ENCODE measurements around the gene AGR2.

The AGR2 gene

GRCh38 chr7:16753932-16754855 lies 50.6 kb downstream of the AGR2 start:
- H3K4me3 ChIP-seq (ENCODE audit: low read length, poor library complexity, severe bottlenecking), result peak overlapping the region; percentile 85
- peak overlapping the region; percentile 80 for H3K9ac ChIP-seq (ENCODE audit: low read depth, low read length, poor library complexity, severe bottlenecking)
- H3K36me3 ChIP-seq (ENCODE audit: insufficient read depth, low read length), result no peaks in the 10 kb centered on the region
- no peaks in the 10 kb centered on the region for H3K27me3 ChIP-seq (ENCODE audit: insufficient read depth, low read length, poor library complexity, severe bottlenecking)
- H3K9me2 ChIP-seq (replicated peaks; ENCODE audit: low read depth, low read length), result no peaks in the 10 kb centered on the region
- peak overlapping the region; percentile 87 for H3K4me2 ChIP-seq (ENCODE audit: low read depth, low read length, poor library complexity, severe bottlenecking)
- H3K9me3 ChIP-seq (ENCODE audit: insufficient read depth, low read depth, low read length), result no peaks in the 10 kb centered on the region
- peaks cover 4% of the 10 kb centered on the region for H4K20me1 ChIP-seq (ENCODE audit: insufficient read depth, low read length, poor library complexity, severe bottlenecking)
- H3K79me2 ChIP-seq (ENCODE audit: insufficient read depth, low read length), result peaks cover 48% of the 10 kb centered on the region
- peak overlapping the region; percentile 88 for H2AFZ ChIP-seq (ENCODE audit: low read length)
- no peaks in the 10 kb centered on the region for H3F3A ChIP-seq (ENCODE audit: low read depth)
- TF ChIP-seq CTCF (conservative IDR thresholded peaks at IDR 0.05; ENCODE audit: low read length) (no peak), EZH2phosphoT487 (IDR thresholded peaks at IDR 0.05; ENCODE audit: borderline replicate concordance) (no peak)
- peaks cover 49% of the 10 kb centered on the region for H3K4me1 ChIP-seq (ENCODE audit: insufficient read depth, low read length, poor library complexity, severe bottlenecking)

- Histone ChIP-seq H3F3A (ENCODE audit: low read depth) (no peaks in the 10 kb centered on the region), H3K4me1 (ENCODE audit: insufficient read depth, low read length, poor library complexity, severe bottlenecking) (peaks cover 41% of the 10 kb centered on the region), H3K9me2 (replicated peaks; ENCODE audit: low read depth, low read length) (no peaks in the 10 kb centered on the region), H2AFZ (ENCODE audit: low read length) (peak within 1 kb of the TSS; percentile 88), H3K4me3 (ENCODE audit: low read length, poor library complexity, severe bottlenecking) (peak within 1 kb of the TSS; percentile 85), H3K36me3 (ENCODE audit: insufficient read depth, low read length) (no peaks in the 10 kb centered on the region), H3K9ac (ENCODE audit: low read depth, low read length, poor library complexity, severe bottlenecking) (peak within 1 kb of the TSS; percentile 80), H4K20me1 (ENCODE audit: insufficient read depth, low read length, poor library complexity, severe bottlenecking) (peaks cover 4% of the 10 kb centered on the region), H3K9me3 (ENCODE audit: insufficient read depth, low read depth, low read length) (no peaks in the 10 kb centered on the region), H3K79me2 (ENCODE audit: insufficient read depth, low read length) (peaks cover 44% of the 10 kb centered on the region), H3K4me2 (ENCODE audit: low read depth, low read length, poor library complexity, severe bottlenecking) (peak within 1 kb of the TSS; percentile 87), H3K27me3 (ENCODE audit: insufficient read depth, low read length, poor library complexity, severe bottlenecking) (no peaks in the 10 kb centered on the region)
- no peak for TF ChIP-seq EZH2phosphoT487 (IDR thresholded peaks at IDR 0.05; ENCODE audit: borderline replicate concordance)
- no peak for TF ChIP-seq CTCF (conservative IDR thresholded peaks at IDR 0.05; ENCODE audit: low read length)
These were observed 51.5 kb downstream of the AGR2 start, which contains the start of gene TSPAN13 for GRCh38 chr7:16753102-16753931. TSPAN13 (plus strand) TSS chr7:16753755; CDS start chr7:16753968, 213 bp downstream.

GRCh38 chr7:16747102-16747501 lies 57.7 kb downstream of the AGR2 start:
- H3K79me2 ChIP-seq (ENCODE audit: insufficient read depth, low read length), result no peaks in the 10 kb centered on the region
- no peaks in the 10 kb centered on the region for H3K9me3 ChIP-seq (ENCODE audit: insufficient read depth, low read depth, low read length)
- TF ChIP-seq CTCF (conservative IDR thresholded peaks at IDR 0.05; ENCODE audit: low read length), result no peak
- no peak for TF ChIP-seq EZH2phosphoT487 (IDR thresholded peaks at IDR 0.05; ENCODE audit: borderline replicate concordance)
- no peak overlapping the region for H2AFZ ChIP-seq (ENCODE audit: low read length)
- H3K4me3 ChIP-seq (ENCODE audit: low read length, poor library complexity, severe bottlenecking), result no peak overlapping the region
- H3K4me2 ChIP-seq (ENCODE audit: low read depth, low read length, poor library complexity, severe bottlenecking), result no peak overlapping the region
- H3F3A ChIP-seq (ENCODE audit: low read depth), result no peaks in the 10 kb centered on the region
- no peaks in the 10 kb centered on the region for H3K9me2 ChIP-seq (replicated peaks; ENCODE audit: low read depth, low read length)
- no peaks in the 10 kb centered on the region for H3K27me3 ChIP-seq (ENCODE audit: insufficient read depth, low read length, poor library complexity, severe bottlenecking)
- H4K20me1 ChIP-seq (ENCODE audit: insufficient read depth, low read length, poor library complexity, severe bottlenecking), result no peaks in the 10 kb centered on the region
- no peak overlapping the region for H3K9ac ChIP-seq (ENCODE audit: low read depth, low read length, poor library complexity, severe bottlenecking)
- H3K4me1 ChIP-seq (ENCODE audit: insufficient read depth, low read length, poor library complexity, severe bottlenecking), result peaks cover 15% of the 10 kb centered on the region
- no peaks in the 10 kb centered on the region for H3K36me3 ChIP-seq (ENCODE audit: insufficient read depth, low read length)

Data from Loucy (cell line).